Non-pigmented ciliary epithelial cell (primary cell): ENCODE measurements around the gene BICDL2.
A peak's percentile ranks its signal among the peaks of the same experiment; 100 is the strongest.

ENCODE experiments used
- DNase-seq: peaks from one replicate; pipeline ENCODE4 v3.0.0-alpha.2; 2010; ENCODE audit warnings: low read depth

The BICDL2 gene

GRCh38 chr16:3046641-3047386, 10.1 kb upstream of the BICDL2 start:
- no peak for DNase-seq

GRCh38 chr16:3045758-3046640, 9.3 kb upstream of the BICDL2 start, which contains the start of gene MMP25:
Gene MMP25, plus strand, starts transcription at chr16:3046561. Its CDS starts 357 bp downstream, at chr16:3046918.
- DNase-seq = no peak

- DNase-seq = no peak
Measured at GRCh38 chr16:3044708-3045107, 8.0 kb upstream of the BICDL2 start.

GRCh38 chr16:3042376-3042775, 5.6 kb upstream of the BICDL2 start:
- DNase-seq = no peak

- DNase-seq = no peak
Measured at GRCh38 chr16:3038896-3039295, 2.2 kb upstream of the BICDL2 start.

- no peak for DNase-seq
Measured at GRCh38 chr16:3038256-3038655, 1.5 kb upstream of the BICDL2 start.

GRCh38 chr16:3035972-3036725, 595 bp downstream of the BICDL2 start:
- no peak for DNase-seq

- no peak for DNase-seq
Measured at GRCh38 chr16:3035289-3035971, 1.3 kb downstream of the BICDL2 start.

- DNase-seq = no peak
Measured at GRCh38 chr16:3032624-3033023, 4.1 kb downstream of the BICDL2 start.

- no peak for DNase-seq
Measured at GRCh38 chr16:3030222-3031212, 6.2 kb downstream of the BICDL2 start.

- no peak for DNase-seq
Measured at GRCh38 chr16:3029491-3030221, 7.1 kb downstream of the BICDL2 start.

GRCh38 chr16:3028716-3029319, 7.9 kb downstream of the BICDL2 start:
- no peak for DNase-seq

GRCh38 chr16:3027983-3028715, 8.6 kb downstream of the BICDL2 start:
- DNase-seq = peak; percentile 17

- no peak for DNase-seq
Measured at GRCh38 chr16:3027489-3027795, 9.3 kb downstream of the BICDL2 start.

GRCh38 chr16:3026609-3027488, 9.9 kb downstream of the BICDL2 start:
- DNase-seq = no peak

- DNase-seq = no peak
Measured at GRCh38 chr16:3026003-3026378, 10.8 kb downstream of the BICDL2 start.

- no peak for DNase-seq
Measured at GRCh38 chr16:3025032-3026002, 11.4 kb downstream of the BICDL2 start.
